Thyroid gland (tissue), 4 donors: ENCODE measurements around the gene FMR1. TPM values are rescaled to one million over a fixed set of nuclear protein-coding genes. Genes with fewer than 3 reads are reported as not detected.

ENCODE experiments used
- DNase-seq, 2 donors: peaks; one replicate each; pipeline ENCODE4 v3.0.0-alpha.2; 2019
- H3K27ac ChIP-seq, 3 donors: fragments of 200-600 bp; sonication (generic); 1 replicate in 2 of 3; 2 replicates in 1 of 3; pipeline ENCODE4 v1.5.1; 2016 to 2019; ENCODE audit warnings: mild to moderate bottlenecking in 1 of 3, moderate library complexity in 1 of 3
- H3K27me3 ChIP-seq: fragments of 200-600 bp; sonication (generic); one replicate; pipeline ENCODE4 v1.5.1; 2019
- H3K36me3 ChIP-seq, 2 donors: fragments of 200-600 bp; sonication (generic); one replicate each; pipeline ENCODE4 v1.5.1; 2016 to 2019
- H3K4me1 ChIP-seq, 2 donors: fragments of 200-600 bp; sonication (generic); one replicate each; pipeline ENCODE4 v1.5.1; 2017 to 2019
- H3K4me3 ChIP-seq, 3 donors: fragments of 200-600 bp; sonication (generic); replicated peaks in 1 of 3; 1 replicate in 2 of 3; 2 replicates in 1 of 3; pipeline ENCODE4 v1.5.1; 2016; ENCODE audit warnings: mild to moderate bottlenecking in 1 of 3
- H3K9me3 ChIP-seq: fragments of 200-600 bp; sonication (generic); one replicate; pipeline ENCODE4 v1.5.1; 2017
- POLR2A ChIP-seq, 2 donors: fragments of 450-650 bp; IDR thresholded peaks; one replicate each; pipeline ENCODE4 v1.6.1; 2017; ENCODE audit warnings: antibody characterized with exemption in 2 of 2, mild to moderate bottlenecking in 2 of 2, moderate library complexity in 1 of 2
- WGBS, 2 donors: methylation state at CpG; one replicate each; pipeline ENCODE4 v1.1.5; 2017; 5-methylcytosine and 5-hydroxymethylcytosine counted together
- intact Hi-C: fragments of 100-400 bp; cut with DNase I; formaldehyde crosslinking; loops from one replicate; pipeline ENCODE4 v1.15.1; 2023
- total RNA-seq, 4 donors: library from RNA; depleted of rRNA; stranded (reverse); fragments of >200 nt; gene quantifications; one replicate each; pipeline ENCODE4 v1.2.3, GENCODE V29; 2016
- TF ChIP-seq, protein P1 (sequence below), 6 experiments: fragments of 200-600 bp in 3 of 6; fragments of 450-650 bp in 3 of 6; sonication (generic) in 3 of 6; IDR thresholded peaks; one replicate each; pipeline ENCODE4 v1.5.1; 2016 to 2019; ENCODE audit warnings: antibody characterized with exemption in 6 of 6, mild to moderate bottlenecking in 2 of 6, inconsistent platforms in 1 of 6, moderate library complexity in 1 of 6

The FMR1 gene
- total RNA-seq, 4 donors from 2014 or later = 49.7 to 78.1 (median 69.2) TPM

DNA sequence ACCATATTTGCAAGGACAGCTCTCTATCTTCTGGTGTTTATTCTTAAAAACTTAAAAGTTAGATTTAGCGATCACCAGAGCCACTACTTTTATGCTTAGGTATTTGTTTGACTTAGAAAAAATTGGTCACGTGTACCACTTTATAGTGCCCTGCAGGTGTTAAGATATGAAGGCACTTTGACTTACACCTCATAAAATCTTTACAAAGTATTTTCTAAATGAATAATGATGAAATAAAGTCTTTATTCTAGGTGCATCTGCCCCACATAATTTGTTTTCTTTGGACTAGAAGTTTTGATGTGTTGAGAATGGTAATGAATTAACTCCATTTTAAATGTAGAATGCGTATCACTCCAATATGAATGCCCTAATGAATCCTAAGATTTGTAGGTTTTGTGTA, 2.9 kb downstream of the FMR1 start:
- no peak overlapping the region for H3K27ac ChIP-seq
- TF ChIP-seq, protein P1, sequence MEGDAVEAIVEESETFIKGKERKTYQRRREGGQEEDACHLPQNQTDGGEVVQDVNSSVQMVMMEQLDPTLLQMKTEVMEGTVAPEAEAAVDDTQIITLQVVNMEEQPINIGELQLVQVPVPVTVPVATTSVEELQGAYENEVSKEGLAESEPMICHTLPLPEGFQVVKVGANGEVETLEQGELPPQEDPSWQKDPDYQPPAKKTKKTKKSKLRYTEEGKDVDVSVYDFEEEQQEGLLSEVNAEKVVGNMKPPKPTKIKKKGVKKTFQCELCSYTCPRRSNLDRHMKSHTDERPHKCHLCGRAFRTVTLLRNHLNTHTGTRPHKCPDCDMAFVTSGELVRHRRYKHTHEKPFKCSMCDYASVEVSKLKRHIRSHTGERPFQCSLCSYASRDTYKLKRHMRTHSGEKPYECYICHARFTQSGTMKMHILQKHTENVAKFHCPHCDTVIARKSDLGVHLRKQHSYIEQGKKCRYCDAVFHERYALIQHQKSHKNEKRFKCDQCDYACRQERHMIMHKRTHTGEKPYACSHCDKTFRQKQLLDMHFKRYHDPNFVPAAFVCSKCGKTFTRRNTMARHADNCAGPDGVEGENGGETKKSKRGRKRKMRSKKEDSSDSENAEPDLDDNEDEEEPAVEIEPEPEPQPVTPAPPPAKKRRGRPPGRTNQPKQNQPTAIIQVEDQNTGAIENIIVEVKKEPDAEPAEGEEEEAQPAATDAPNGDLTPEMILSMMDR (IDR thresholded peaks at IDR 0.05) = no peak
- TF ChIP-seq POLR2A (IDR thresholded peaks at IDR 0.05) = no peak
- no peaks in the 10 kb centered on the region for H3K27me3 ChIP-seq
- H3K4me1 ChIP-seq = peaks cover 4 to 6% of the 10 kb centered on the region in 2 donors
- DNase-seq = no peak
- intact Hi-C loops = no loop called here
- 54 to 64% methylated on average over 3 of the region's 3 CpGs for WGBS, 2 donors
- no peaks in the 10 kb centered on the region for H3K9me3 ChIP-seq
- H3K4me3 ChIP-seq = no peak overlapping the region
- H3K36me3 ChIP-seq = no peaks in the 10 kb centered on the region

DNA sequence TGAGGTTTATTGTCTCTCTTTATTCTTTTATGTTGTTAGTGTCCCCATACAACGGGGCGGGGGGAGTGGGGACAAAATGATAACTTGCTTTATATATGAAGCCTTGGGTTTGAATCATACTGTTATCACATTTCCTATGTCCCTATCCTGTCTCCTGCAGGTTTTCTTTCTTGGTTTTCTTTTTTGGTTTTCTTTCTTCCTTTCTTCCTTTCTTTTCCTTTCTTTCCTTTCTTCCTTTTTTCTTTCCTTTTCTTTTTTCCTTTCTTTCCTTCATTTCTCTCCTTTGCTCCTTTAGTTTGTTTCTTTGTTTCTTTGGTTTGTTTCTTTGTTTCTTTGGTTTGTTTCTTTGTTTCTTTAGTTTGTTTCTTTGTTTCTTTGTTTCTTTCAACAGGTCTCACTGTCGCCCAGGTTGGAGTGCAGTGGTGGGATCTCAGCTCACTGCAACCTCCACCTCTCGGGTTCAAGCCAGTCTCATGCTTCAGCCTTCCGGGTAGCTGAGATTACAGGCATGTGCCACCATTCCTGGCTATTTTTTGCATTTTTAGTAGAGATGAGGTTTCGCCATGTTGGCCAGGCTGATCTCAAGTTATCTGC, 4.8 kb downstream of the FMR1 start:
- intact Hi-C loops = no loop called here
- no peak overlapping the region for H3K4me3 ChIP-seq
- WGBS, 2 donors = 87 to 94% methylated on average over 6 of the region's 6 CpGs
- peaks cover 6 to 7% of the 10 kb centered on the region in 2 donors for H3K4me1 ChIP-seq
- H3K36me3 ChIP-seq = no peaks in the 10 kb centered on the region
- H3K9me3 ChIP-seq = no peaks in the 10 kb centered on the region
- no peaks in the 10 kb centered on the region for H3K27me3 ChIP-seq
- no peak for DNase-seq
- H3K27ac ChIP-seq = no peak overlapping the region
- TF ChIP-seq, protein P1 (IDR thresholded peaks at IDR 0.05) = no peak
- TF ChIP-seq POLR2A (IDR thresholded peaks at IDR 0.05) = no peak

DNA sequence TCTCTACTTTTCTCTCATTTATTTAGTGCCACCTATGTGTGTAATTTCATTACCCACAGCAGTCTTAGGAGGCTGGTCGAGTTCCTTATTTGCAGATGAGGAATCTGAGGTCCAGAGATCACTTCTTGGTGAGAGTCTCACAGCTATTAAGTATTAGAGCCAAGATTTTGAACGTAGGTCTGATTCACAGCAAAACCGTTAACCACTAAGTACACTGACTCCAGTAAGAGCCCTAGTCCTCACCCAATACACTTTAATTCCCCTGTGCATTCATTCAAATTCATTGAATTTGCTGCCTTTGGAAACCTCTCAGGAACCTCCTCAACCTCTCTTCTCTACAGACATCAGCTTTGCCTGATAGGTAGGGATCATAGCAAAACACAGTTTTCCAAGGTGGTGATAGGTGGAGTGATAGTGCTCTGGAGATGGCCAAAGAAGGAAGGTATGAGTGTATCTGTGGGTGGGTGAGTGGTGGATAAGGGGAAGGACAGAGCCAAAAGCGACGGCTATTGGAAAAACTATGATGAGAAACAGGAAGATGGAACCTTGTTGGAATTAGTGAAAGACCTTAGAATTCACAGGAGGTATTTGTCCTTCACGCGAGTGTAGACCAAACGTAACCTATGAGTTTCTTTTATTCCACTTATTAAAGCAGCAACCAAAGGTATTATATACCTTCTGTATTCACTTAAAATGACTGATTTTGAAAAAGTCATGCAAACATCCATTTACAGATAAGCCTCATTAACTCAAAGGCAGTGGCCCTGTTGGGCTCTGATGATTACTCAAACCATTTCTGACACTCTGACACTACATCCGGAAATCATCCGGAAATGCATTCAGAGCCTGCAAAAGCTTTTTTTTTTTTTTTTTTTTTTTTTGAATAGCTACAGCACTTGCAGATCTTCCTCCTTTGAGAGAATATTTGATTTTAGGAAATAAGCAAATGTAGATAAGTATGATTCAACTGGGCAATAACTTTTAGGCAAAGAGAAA, 6.3 kb downstream of the FMR1 start:
- TF ChIP-seq POLR2A (IDR thresholded peaks at IDR 0.05) = no peak
- TF ChIP-seq, protein P1 (IDR thresholded peaks at IDR 0.05) = no peak
- no peaks in the 10 kb centered on the region for H3K27me3 ChIP-seq
- peaks cover 6 to 7% of the 10 kb centered on the region in 2 donors for H3K4me1 ChIP-seq
- WGBS, 2 donors = 58 to 61% methylated on average over 10 of the region's 10 CpGs
- H3K9me3 ChIP-seq = no peaks in the 10 kb centered on the region
- H3K36me3 ChIP-seq = no peaks in the 10 kb centered on the region
- intact Hi-C loops = no loop called here
- H3K4me3 ChIP-seq = no peak overlapping the region
- no peak for DNase-seq
- H3K27ac ChIP-seq = no peak overlapping the region

DNA sequence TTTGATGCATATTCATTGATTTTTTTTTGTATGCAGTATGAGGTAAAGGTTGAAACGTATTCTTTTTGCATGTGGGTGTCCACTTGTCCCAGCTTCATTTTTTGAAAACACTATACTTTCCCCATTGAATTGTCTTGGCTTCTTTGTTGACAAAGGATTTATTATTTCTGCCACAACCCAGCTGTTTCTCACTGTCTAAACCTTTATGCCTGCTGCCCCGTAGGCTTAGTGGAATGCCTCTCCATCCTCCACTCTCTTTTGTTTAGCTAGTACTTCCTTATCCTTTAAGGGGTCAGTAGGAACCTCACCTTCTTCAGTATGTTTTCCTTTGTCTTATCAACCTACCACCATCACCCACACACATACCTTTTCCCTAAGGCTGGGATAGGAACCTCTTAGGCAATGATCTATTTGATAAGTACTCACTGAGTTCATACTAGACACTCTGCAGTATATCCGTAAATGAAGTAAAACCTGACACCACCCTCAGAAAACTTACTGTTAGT, 8.5 kb downstream of the FMR1 start:
- Histone ChIP-seq H3K36me3 (no peaks in the 10 kb centered on the region), H3K27me3 (no peaks in the 10 kb centered on the region), H3K9me3 (no peaks in the 10 kb centered on the region), H3K27ac (no peak overlapping the region), H3K4me1 (peaks cover 3 to 6% of the 10 kb centered on the region in 2 donors), H3K4me3 (no peak overlapping the region)
- no peak for DNase-seq
- intact Hi-C loops = no loop called here
- 73 to 75% methylated on average over 3 of the region's 3 CpGs for WGBS, 2 donors
- no peak for TF ChIP-seq POLR2A (IDR thresholded peaks at IDR 0.05)
- TF ChIP-seq, protein P1 (IDR thresholded peaks at IDR 0.05) = no peak
